H1 (cell line): ENCODE results near the gene NRXN3. TPM values are rescaled to one million over a fixed set of nuclear protein-coding genes. Genes with fewer than 3 reads are reported as not detected.

Experiments
- CTCF ChIA-PET: fragments of 300-600 bp; sonication (Branson Sonifier 250); formaldehyde crosslinking; loops from one replicate; lab custom pipeline; 2021; ENCODE audit not compliant: partially characterized antibody; lab: Charles Lee
- POLR2A ChIA-PET: fragments of 300-600 bp; sonication (Branson Sonifier 250); formaldehyde crosslinking; loops from one replicate; lab custom pipeline; 2021; ENCODE audit warnings: inconsistent platforms; ENCODE audit not compliant: partially characterized antibody; lab: Charles Lee
- DNase-seq, 2 experiments: peaks; one replicate each; pipeline versions ENCODE4 v3.0.0 to v3.0.0-alpha.2; 2010 to 2022; ENCODE audit warnings: low spot score in 2 of 2, low read depth in 1 of 2, mixed read lengths in 1 of 2
- FAIRE-seq: peaks from 2 replicates; lab custom pipeline; 2011; peaks lifted over from hg19 to GRCh38; lab: Jason Lieb, UNC
- H2AFZ ChIP-seq: 2 replicates; pipeline ENCODE4 v1.8.1; 2012; ENCODE audit warnings: low read length, inconsistent platforms
- H2AK5ac ChIP-seq: 2 replicates; pipeline ENCODE4 v1.6.1; 2013; ENCODE audit warnings: low read depth, low read length
- H2BK120ac ChIP-seq: replicated peaks from 2 replicates; pipeline ENCODE3; 2013; ENCODE audit warnings: low read depth, low read length, inconsistent platforms
- H2BK12ac ChIP-seq: 2 replicates; pipeline ENCODE4 v1.6.1; 2013; ENCODE audit warnings: low read depth, low read length
- H2BK15ac ChIP-seq: 2 replicates; pipeline ENCODE4 v1.6.1; 2013; ENCODE audit warnings: low read length
- H2BK20ac ChIP-seq: 2 replicates; pipeline ENCODE4 v1.6.1; 2013; ENCODE audit warnings: low read length
- H2BK5ac ChIP-seq: 2 replicates; pipeline ENCODE4 v1.6.1; 2013; ENCODE audit warnings: low read depth, low read length
- H3K14ac ChIP-seq: 2 replicates; pipeline ENCODE4 v1.6.1; 2013; ENCODE audit warnings: inconsistent platforms; ENCODE audit not compliant: insufficient read length
- H3K18ac ChIP-seq: 2 replicates; pipeline ENCODE4 v1.6.1; 2013; ENCODE audit warnings: low read length; ENCODE audit errors: extremely low read depth
- H3K23ac ChIP-seq: 2 replicates; pipeline ENCODE4 v1.6.1; 2013; ENCODE audit warnings: inconsistent platforms; ENCODE audit not compliant: insufficient read length
- H3K23me2 ChIP-seq: 2 replicates; pipeline ENCODE4 v1.6.1; 2013; ENCODE audit warnings: low read depth, low read length
- H3K27ac ChIP-seq: 2 replicates; pipeline ENCODE4 v1.6.1; 2011; ENCODE audit warnings: low read depth, low read length, inconsistent platforms
- H3K27me3 ChIP-seq, 4 experiments: replicated peaks in 1 of 4; 1 replicate in 1 of 4; 2 replicates in 3 of 4; pipeline versions ENCODE4 v1.6.1 to v1.8.1; 2011 to 2013; ENCODE audit warnings: low read length in 3 of 4, mild to moderate bottlenecking in 3 of 4, inconsistent platforms in 2 of 4, mixed read lengths in 2 of 4, moderate library complexity in 1 of 4; ENCODE audit not compliant: control insufficient read depth in 3 of 4, insufficient read depth in 3 of 4; ENCODE audit errors: extremely low read depth in 1 of 4
- H3K36me3 ChIP-seq, 4 experiments: 2 replicates each; pipeline versions ENCODE4 v1.6.1 to v1.8.1; 2011 to 2013; ENCODE audit warnings: mild to moderate bottlenecking in 4 of 4, low read length in 3 of 4, moderate library complexity in 2 of 4, control low read depth in 1 of 4, inconsistent platforms in 1 of 4; ENCODE audit not compliant: insufficient read depth in 4 of 4, control insufficient read depth in 2 of 4
- H3K4ac ChIP-seq: replicated peaks from 2 replicates; pipeline ENCODE3; 2013; ENCODE audit warnings: low read length, low read depth, mixed read lengths, inconsistent platforms; ENCODE audit not compliant: insufficient read length
- H3K4me1 ChIP-seq, 4 experiments: replicated peaks in 1 of 4; 1 replicate in 1 of 4; 2 replicates in 3 of 4; pipeline versions ENCODE4 v1.6.1 to v1.8.1; 2011 to 2013; ENCODE audit warnings: low read length in 3 of 4, inconsistent platforms in 2 of 4, mixed read lengths in 1 of 4; ENCODE audit not compliant: insufficient read depth in 4 of 4, control insufficient read depth in 3 of 4
- H3K4me2 ChIP-seq, 2 experiments: 2 replicates each; pipeline versions ENCODE4 v1.6.1 to v1.8.1; 2011 to 2013; ENCODE audit warnings: low read depth in 2 of 2, low read length in 2 of 2, control low read depth in 1 of 2, inconsistent platforms in 1 of 2, mild to moderate bottlenecking in 1 of 2; ENCODE audit not compliant: insufficient read depth in 1 of 2
- H3K4me3 ChIP-seq, 4 experiments: fragments of 200-600, 300-600 bp in 1 of 4; sonication (generic), shearing (Covaris generic), sonication (Bioruptor Twin) in 1 of 4; 2 replicates each; pipeline versions ENCODE4 v1.5.1 to v1.8.1; 2011 to 2016; ENCODE audit warnings: low read length in 4 of 4, low read depth in 3 of 4, control low read depth in 2 of 4, inconsistent platforms in 2 of 4, mild to moderate bottlenecking in 2 of 4, mixed read lengths in 1 of 4, moderate library complexity in 1 of 4; ENCODE audit not compliant: insufficient read depth in 2 of 4; ENCODE audit errors: extremely low read depth in 1 of 4
- H3K56ac ChIP-seq: replicated peaks from 2 replicates; pipeline ENCODE3; 2013; ENCODE audit warnings: low read depth, mild to moderate bottlenecking, mixed read lengths, low read length, inconsistent platforms; ENCODE audit not compliant: insufficient read length
- H3K79me1 ChIP-seq: 2 replicates; pipeline ENCODE4 v1.6.1; 2013; ENCODE audit warnings: low read depth, low read length, control low read depth
- H3K79me2 ChIP-seq, 2 experiments: 2 replicates each; pipeline versions ENCODE4 v1.6.1 to v1.8.1; 2012 to 2013; ENCODE audit warnings: low read length in 2 of 2, mild to moderate bottlenecking in 2 of 2, inconsistent platforms in 1 of 2; ENCODE audit not compliant: insufficient read depth in 2 of 2, control insufficient read depth in 1 of 2
- H3K9ac ChIP-seq, 4 experiments: replicated peaks in 1 of 4; 1 replicate in 1 of 4; 2 replicates in 3 of 4; pipeline versions ENCODE4 v1.6.1 to v1.8.1; 2011 to 2013; ENCODE audit warnings: low read depth in 3 of 4, low read length in 3 of 4, control low read depth in 2 of 4, mild to moderate bottlenecking in 2 of 4, moderate library complexity in 2 of 4, inconsistent platforms in 1 of 4; ENCODE audit errors: extremely low read depth in 1 of 4
- H3K9me3 ChIP-seq, 2 experiments: 2 replicates each; pipeline versions ENCODE4 v1.6.1 to v1.8.1; 2012 to 2013; ENCODE audit warnings: mild to moderate bottlenecking in 2 of 2, moderate library complexity in 2 of 2, control low read depth in 1 of 2, inconsistent platforms in 1 of 2, low read depth in 1 of 2, low read length in 1 of 2, mixed read lengths in 1 of 2; ENCODE audit not compliant: insufficient read depth in 2 of 2
- H4K20me1 ChIP-seq, 2 experiments: replicated peaks in 1 of 2; 2 replicates each; pipeline versions ENCODE3 to v1.8.1; 2011 to 2013; ENCODE audit warnings: inconsistent platforms in 2 of 2, low read length in 2 of 2, mild to moderate bottlenecking in 1 of 2; ENCODE audit not compliant: insufficient read depth in 2 of 2, control insufficient read depth in 1 of 2
- H4K5ac ChIP-seq: 2 replicates; pipeline ENCODE4 v1.6.1; 2013; ENCODE audit warnings: low read length, low read depth, mixed read lengths, inconsistent platforms; ENCODE audit not compliant: insufficient read length
- H4K8ac ChIP-seq: 2 replicates; pipeline ENCODE4 v1.8.0; 2013; ENCODE audit warnings: mild to moderate bottlenecking, moderate library complexity, low read length, inconsistent platforms; ENCODE audit not compliant: insufficient read depth; ENCODE audit errors: extremely low read depth
- H4K91ac ChIP-seq: replicated peaks from 2 replicates; pipeline ENCODE3; 2013; ENCODE audit warnings: low read length, mixed read lengths, inconsistent platforms; ENCODE audit not compliant: insufficient read length
- BCL11A ChIP-seq, 2 experiments: IDR thresholded peaks; one replicate each; pipeline ENCODE4 v1.6.1; 2011; ENCODE audit warnings: low read depth in 2 of 2, low read length in 2 of 2, mild to moderate bottlenecking in 2 of 2
- CHD1 ChIP-seq: IDR thresholded peaks from 2 replicates; pipeline ENCODE4 v1.6.1; 2012; ENCODE audit warnings: low read depth, low read length, improper control_type of control experiment
- CREB1 ChIP-seq: IDR thresholded peaks from 2 replicates; pipeline ENCODE4 v1.6.1; 2012; ENCODE audit warnings: inconsistent platforms
- GTF2F1 ChIP-seq: IDR thresholded peaks from 2 replicates; pipeline ENCODE4 v1.6.1; 2012; ENCODE audit warnings: low read depth, low read length, improper control_type of control experiment, borderline replicate concordance
- JUN ChIP-seq: IDR thresholded peaks from 2 replicates; pipeline ENCODE4 v1.6.1; 2011; ENCODE audit warnings: low read depth, mild to moderate bottlenecking, improper control_type of control experiment, low read length
- JUND ChIP-seq: IDR thresholded peaks from 2 replicates; pipeline ENCODE4 v1.6.1; 2011; ENCODE audit warnings: mild to moderate bottlenecking, improper control_type of control experiment, low read length
- KDM1A ChIP-seq: fragments of 200-600, 300-600 bp; sonication (generic); IDR thresholded peaks from 2 replicates; pipeline ENCODE4 v1.7.1; 2016; ENCODE audit warnings: mild to moderate bottlenecking, low read length, borderline replicate concordance
- SAP30 ChIP-seq: fragments of 300-600 bp; sonication (generic); IDR thresholded peaks from 2 replicates; pipeline ENCODE4 v1.7.1; 2012; ENCODE audit warnings: low read length, moderate library complexity, mild to moderate bottlenecking, inconsistent platforms; ENCODE audit not compliant: insufficient read depth, insufficient replicate concordance
- SP1 ChIP-seq: IDR thresholded peaks from 2 replicates; pipeline ENCODE4 v1.6.1; 2011; ENCODE audit warnings: low read depth, low read length
- SRF ChIP-seq: IDR thresholded peaks from 2 replicates; pipeline ENCODE4 v1.6.1; 2011; ENCODE audit warnings: mild to moderate bottlenecking, low read depth, low read length, moderate library complexity
- TBP ChIP-seq: IDR thresholded peaks from 2 replicates; pipeline ENCODE4 v1.6.1; 2011; ENCODE audit warnings: low read depth, low read length, improper control_type of control experiment
- YY1 ChIP-seq: IDR thresholded peaks from 2 replicates; pipeline ENCODE4 v1.6.1; 2011; ENCODE audit warnings: low read depth, mild to moderate bottlenecking, low read length
- WGBS, 2 experiments: shearing (Covaris generic) in 1 of 2; methylation state at CpG; one replicate each; pipeline versions ENCODE4 v1.1.6 to v1.1.7; 2013 to 2015; ENCODE audit warnings: low lambda C conversion rate in 2 of 2, mixed read lengths in 2 of 2, inconsistent platforms in 1 of 2, low coverage in 1 of 2, missing lambda C conversion rate in 1 of 2; ENCODE audit not compliant: insufficient replicate concordance in 2 of 2, insufficient coverage in 1 of 2, insufficient read length in 1 of 2; ENCODE audit errors: extremely low coverage in 1 of 2, missing lambda C conversion rate in 1 of 2; 5-methylcytosine and 5-hydroxymethylcytosine counted together
- polyA plus RNA-seq, 7 experiments: library from polyadenylated mRNA; depleted of rRNA in 3 of 7; stranded (reverse) in 5 of 7; unstranded in 2 of 7; fragments of >200 nt in 5 of 7; fragments of 200-250 nt in 2 of 7; gene quantifications; 1 replicate in 5 of 7; 2 replicates in 1 of 7; 4 replicates in 1 of 7; pipeline versions ENCODE4 v1.2.1 to v1.2.3, GENCODE V29; 2011 to 2013; ENCODE audit warnings: missing spikeins in 2 of 7, mixed read lengths in 2 of 7
- total RNA-seq: library from RNA; stranded (reverse); fragmentation: NEBNext Ultra II Directional; extraction: Animal tissue kit (Norgen Biotek cat#: 25700); gene quantifications from 2 replicates; pipeline ENCODE4 v1.2.1, GENCODE V29; 2021
- TF ChIP-seq, protein P1 (sequence below), 3 experiments: IDR thresholded peaks; 1 replicate in 2 of 3; 2 replicates in 1 of 3; pipeline versions ENCODE4 v1.5.1 to v1.6.1; 2011; ENCODE audit warnings: low read length in 3 of 3, mild to moderate bottlenecking in 3 of 3, inconsistent platforms in 2 of 3, low read depth in 1 of 3, moderate library complexity in 1 of 3; ENCODE audit not compliant: insufficient read depth in 1 of 3; ENCODE audit errors: control extremely low read depth in 1 of 3

Gene NRXN3
- total and polyA plus RNA-seq, 2 of the 8 experiments (the other 6 are each of a cell fraction or from before 2014, with no cell fraction given) = 2.6 to 4.1 TPM

GRCh38 chr14:78543433-78543832, 373.3 kb downstream of the NRXN3 start:
- Histone ChIP-seq H2BK120ac (no peak overlapping the region), H3K56ac (no peak overlapping the region), H2BK15ac (no peak overlapping the region), H2AFZ (no peak overlapping the region), H2AK5ac (no peak overlapping the region), H2BK20ac (no peak overlapping the region), H3K23ac (no peak overlapping the region), H3K27me3 (no peaks in the 10 kb centered on the region), H3K4me1 (no peaks in the 10 kb centered on the region), H4K5ac (no peak overlapping the region), H3K23me2 (no peaks in the 10 kb centered on the region), H4K20me1 (no peaks in the 10 kb centered on the region), H2BK5ac (no peak overlapping the region), H3K4ac (no peak overlapping the region), H3K79me1 (no peaks in the 10 kb centered on the region), H3K79me2 (no peaks in the 10 kb centered on the region), H3K4me2 (no peak overlapping the region), H3K36me3 (no peaks in the 10 kb centered on the region), H3K14ac (no peak overlapping the region), H4K91ac (no peak overlapping the region), H3K9ac (no peak overlapping the region), H4K8ac (no peak overlapping the region), H3K18ac (no peak overlapping the region), H3K27ac (no peak overlapping the region), H2BK12ac (no peak overlapping the region), H3K9me3 (no peaks in the 10 kb centered on the region), H3K4me3 (no peak overlapping the region)
- FAIRE-seq = no peak
- CTCF ChIA-PET = interaction anchor here (0.6 to 2.2 kb wide), 4 partner anchors 15 to 99 kb away, joined by 3 to 4 read pairs (median 3); no protein-coding TSS in a partner anchor
- DNase-seq = no peak
- WGBS, 2 experiments = 82% methylated on average over 1 of the region's 1 CpG; no CpG with 5 or more reads in 1 of the 2 experiments
- POLR2A ChIA-PET = no interaction called here
- TF ChIP-seq, protein P1, sequence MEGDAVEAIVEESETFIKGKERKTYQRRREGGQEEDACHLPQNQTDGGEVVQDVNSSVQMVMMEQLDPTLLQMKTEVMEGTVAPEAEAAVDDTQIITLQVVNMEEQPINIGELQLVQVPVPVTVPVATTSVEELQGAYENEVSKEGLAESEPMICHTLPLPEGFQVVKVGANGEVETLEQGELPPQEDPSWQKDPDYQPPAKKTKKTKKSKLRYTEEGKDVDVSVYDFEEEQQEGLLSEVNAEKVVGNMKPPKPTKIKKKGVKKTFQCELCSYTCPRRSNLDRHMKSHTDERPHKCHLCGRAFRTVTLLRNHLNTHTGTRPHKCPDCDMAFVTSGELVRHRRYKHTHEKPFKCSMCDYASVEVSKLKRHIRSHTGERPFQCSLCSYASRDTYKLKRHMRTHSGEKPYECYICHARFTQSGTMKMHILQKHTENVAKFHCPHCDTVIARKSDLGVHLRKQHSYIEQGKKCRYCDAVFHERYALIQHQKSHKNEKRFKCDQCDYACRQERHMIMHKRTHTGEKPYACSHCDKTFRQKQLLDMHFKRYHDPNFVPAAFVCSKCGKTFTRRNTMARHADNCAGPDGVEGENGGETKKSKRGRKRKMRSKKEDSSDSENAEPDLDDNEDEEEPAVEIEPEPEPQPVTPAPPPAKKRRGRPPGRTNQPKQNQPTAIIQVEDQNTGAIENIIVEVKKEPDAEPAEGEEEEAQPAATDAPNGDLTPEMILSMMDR (IDR thresholded peaks at IDR 0.05; ENCODE audit: control extremely low read depth in 1 of 3, insufficient read depth in 1 of 3, low read depth in 1 of 3, low read length in 3 of 3) = no peak
- TF ChIP-seq SRF (no peak), BCL11A (IDR thresholded peaks at IDR 0.05; ENCODE audit: low read depth in 2 of 2, low read length in 2 of 2) (no peak), JUND (no peak), JUN (no peak), CREB1 (no peak), CHD1 (no peak), KDM1A (no peak), SAP30 (no peak), SP1 (no peak), YY1 (no peak), GTF2F1 (no peak), TBP (no peak)
